Activated CD4-positive, alpha-beta T cell treated with anti-CD3 and anti-CD28 coated beads for 1 hour (primary cell): Measurements from ENCODE around the gene IER3.

Experiments used
- DNase-seq: peaks from one replicate; pipeline ENCODE4 v3.0.0-alpha.2; 2020

The IER3 gene, protein sequence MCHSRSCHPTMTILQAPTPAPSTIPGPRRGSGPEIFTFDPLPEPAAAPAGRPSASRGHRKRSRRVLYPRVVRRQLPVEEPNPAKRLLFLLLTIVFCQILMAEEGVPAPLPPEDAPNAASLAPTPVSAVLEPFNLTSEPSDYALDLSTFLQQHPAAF

DNA sequence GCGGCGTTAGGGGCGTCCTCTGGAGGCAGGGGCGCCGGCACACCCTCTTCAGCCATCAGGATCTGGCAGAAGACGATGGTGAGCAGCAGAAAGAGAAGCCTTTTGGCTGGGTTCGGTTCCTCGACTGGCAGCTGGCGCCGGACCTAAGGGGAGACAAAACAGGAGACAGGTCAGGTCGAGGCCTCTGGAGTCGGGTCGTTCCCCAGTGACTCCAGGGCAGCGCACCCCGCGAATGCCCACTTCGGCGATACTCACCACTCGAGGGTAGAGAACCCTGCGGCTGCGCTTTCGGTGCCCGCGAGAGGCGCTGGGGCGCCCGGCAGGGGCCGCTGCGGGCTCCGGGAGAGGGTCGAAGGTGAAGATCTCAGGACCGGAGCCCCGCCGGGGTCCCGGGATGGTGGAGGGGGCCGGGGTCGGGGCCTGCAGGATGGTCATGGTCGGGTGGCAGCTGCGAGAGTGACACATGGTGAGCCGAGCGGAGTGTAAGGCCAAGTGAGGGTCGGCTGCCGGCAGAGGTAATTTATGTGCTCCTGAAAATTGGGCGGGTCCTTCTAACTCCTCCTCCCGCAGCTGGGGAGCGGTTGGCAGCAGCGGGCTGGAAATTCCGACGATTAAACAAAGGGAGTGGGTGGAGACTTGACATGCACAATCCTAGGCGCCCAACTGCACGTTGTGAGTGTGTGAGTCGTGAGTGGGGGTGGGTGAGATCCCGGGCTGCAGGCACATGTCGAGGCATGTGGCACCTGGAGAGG lies at the start of gene IER3:
Gene IER3, minus strand, starts transcription at position 494 of the 752 bp plus-strand sequence. Its CDS starts 29 bp downstream, at position 465.
- DNase-seq: peak; percentile 65

DNA sequence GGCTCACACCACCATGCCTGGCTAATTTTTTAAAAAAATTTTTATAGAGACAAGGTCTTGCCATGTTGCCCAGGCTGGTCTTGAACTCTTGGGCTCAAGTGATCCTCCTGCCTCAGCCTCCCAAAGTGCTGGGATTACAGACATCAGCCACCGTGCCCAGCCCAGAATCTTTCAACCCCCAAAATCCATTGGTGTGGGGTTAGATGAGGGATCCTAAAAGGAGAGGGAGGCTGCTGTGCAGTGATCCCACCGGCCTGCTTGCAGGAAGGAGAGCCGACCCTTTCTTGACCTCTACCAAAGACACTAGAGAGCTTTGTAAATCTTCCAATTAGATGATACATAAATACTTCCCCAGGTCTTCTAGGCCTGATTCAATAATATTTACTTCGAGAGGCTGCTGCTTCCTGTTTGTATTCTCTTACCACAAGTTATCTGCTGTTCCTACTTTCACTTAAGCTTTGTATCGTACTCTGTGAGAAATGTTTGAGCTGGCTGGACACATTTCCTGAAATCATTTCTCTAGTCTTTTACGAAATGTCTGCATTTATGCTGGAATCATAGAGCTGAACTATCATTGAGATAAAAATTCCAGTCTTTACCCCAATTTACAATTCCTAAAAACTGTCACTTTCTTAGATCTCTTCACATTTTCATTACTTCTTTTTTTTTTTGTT lies 49.3 kb upstream of the IER3 start:
- no peak for DNase-seq

DNA sequence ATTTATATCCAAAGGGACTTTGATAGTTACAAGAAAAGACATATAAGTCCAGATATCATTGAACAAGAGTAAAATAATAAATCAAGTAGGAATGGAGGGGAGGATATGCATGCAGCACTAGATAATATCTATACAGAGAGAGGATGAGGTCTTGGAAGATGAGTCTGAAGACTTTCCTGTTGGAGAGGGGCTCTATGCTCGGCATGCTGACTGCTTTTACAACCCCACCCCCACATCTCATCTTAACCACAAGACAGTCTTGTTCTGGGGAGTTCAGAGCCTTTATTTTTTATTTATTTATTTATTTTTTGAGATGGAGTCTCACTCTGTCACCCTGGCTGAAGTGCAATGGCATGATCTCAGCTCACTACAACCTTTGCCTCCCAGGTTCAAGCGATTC lies 48.4 kb upstream of the IER3 start:
- DNase-seq: no peak

DNA sequence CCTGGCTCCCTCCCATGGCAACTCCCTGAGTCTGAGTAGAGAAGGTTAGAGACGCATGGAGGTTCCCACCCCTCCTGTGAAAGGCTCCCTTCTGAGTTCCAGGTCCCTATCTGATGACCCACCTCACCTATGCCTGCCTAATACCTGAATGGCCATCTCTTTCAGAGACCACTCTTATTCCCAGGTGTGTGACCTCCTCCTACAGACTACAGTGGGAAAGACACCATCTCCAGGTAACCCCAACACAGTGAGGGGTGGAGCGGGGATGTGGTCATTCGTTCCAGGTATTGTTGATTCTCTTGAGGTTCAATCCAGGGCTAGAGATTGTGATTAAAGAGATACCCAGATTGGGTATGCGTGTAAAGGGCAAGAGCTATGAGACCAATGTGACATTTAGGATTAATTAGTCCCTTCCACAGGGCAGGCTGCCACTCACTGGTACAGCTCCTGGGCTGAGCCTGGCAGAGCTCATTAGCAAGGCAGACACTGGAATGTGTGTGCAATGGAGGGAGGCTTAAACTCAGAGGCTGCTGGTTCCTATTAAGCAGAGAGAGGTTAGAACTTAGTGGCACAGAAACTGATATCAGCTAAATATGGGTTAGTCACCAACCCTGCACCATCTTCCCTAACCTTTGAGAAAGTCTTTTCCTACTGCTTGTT lies 46.5 kb upstream of the IER3 start:
- no peak for DNase-seq

DNA sequence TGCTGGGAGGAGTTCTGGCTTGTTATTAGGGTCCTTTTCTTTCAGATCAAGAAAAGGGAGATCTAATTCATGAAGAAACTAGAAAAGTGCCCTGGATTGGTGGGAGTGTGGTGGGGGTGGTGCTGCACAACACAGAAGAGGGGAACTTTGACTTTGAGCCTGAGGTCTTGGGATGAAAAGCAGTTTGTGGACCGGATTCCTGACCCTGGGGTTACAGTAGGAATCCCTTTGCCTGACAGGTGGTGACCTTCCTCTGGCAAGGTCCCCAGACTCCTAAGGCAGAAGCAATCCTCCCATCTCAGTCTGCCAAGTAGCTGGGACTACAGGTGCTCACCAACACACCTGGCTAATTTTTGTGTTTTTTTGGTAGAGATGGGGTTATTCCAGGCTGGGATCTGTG lies 45.3 kb upstream of the IER3 start:
- no peak for DNase-seq

DNA sequence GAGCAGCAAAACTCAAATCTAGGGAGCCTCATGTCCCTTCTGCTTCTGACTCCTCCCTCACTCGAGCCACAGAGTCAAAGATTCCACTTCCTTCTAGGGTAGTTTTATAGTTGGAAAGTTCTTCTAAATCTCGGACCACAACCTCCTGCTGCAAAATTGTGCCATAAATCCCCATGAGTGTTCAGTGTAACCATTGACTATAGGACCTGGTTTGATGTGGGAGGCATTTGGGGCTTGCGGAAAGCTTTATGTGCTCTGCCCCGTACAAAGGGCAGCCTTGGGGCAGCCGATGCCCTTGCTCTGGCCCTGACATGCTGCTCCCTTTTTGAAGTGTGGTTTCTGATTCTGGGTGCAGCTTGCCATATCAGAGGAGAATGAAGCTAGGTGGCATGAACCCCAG lies 43.6 kb upstream of the IER3 start:
- DNase-seq: no peak

DNA sequence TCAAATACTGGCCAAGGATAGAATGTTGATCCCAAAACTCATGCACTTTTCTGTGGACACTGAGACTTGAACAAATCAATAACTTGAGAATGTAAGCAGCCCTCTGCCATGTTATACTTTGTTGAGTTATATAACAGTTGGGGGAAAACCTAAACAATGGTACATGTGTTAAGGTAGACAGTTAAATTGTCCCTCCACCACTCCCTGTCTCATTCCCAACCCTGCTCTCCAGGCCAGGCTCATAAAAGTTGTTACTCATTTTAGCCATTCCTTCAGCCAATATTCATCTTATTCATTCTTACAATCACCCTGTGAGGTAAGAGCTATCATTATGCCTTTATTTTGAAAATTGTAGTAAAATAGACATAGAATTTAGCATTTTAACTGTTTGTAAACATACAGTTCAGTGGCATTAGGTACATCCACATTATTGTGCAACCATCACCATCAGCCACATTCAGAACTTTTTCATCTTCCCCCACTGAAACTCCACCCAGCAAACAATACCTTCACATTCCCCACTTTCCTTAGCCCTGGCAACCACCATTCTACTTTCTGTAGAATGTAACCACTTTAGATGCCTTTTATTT lies 38.2 kb upstream of the IER3 start:
- DNase-seq: no peak

DNA sequence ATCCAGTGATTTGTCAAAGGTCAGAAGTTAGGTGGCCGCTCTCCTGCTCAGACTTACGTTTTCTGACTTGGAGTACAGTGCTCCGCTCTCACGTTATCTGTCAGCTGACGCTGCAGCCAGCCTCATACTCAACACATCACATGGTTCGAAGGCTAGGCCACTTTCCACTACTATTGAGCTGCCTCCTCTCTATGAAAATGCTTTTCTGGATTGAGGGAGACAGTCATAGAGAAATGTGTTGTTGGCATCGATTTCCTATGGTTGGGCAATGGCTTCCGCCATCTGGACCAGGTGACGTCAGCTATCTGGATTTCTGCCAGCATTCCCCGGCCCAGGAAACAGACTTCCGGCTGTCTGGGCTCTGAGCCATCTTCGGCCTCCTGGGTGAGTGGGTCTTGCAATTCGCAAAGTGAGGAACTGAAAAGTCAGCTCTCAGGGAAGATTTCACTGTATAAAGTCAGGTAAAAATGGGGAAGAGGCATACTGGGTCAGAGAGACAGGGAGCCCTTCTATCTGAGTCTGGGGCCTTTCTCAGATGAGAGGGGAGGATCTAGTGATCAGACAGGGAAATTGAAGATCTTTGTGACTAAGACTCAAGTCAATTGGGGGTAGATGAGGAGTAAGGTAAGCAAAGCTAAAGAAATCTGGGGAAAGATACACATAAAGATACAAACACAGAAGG lies 37.5 kb upstream of the IER3 start:
- DNase-seq: peak; percentile 9

DNA sequence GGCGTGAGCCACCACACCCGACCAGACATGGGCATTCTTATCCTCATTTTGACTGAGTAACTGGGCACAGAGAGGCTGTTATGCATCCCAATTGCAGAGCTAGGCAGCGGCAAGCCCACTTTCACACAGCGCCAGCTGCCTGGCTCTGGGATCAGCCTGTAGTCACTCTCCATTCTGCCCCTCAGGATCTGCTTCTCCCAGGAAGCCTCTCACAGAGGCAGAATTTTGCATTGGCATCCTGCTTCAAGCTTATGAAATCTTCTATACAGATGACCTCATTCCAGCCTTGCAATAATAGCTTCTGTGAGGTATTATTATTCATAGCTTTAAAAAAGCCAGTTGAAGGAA lies 37.0 kb upstream of the IER3 start:
- no peak for DNase-seq

DNA sequence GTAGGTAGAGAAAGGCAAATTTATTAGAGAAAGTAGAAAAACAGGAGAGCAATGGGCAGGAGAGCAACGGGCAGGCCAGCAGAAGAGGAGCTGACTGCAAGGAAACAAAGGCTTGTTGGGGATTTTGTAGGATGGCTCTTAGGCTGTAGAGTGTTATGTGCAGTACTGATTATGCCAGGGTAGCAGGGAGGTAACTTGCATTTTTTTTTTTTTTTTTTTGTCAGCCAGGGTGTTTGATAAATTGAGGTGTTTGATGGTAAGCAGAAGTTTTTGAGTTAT lies 36.2 kb upstream of the IER3 start:
- DNase-seq: no peak

DNA sequence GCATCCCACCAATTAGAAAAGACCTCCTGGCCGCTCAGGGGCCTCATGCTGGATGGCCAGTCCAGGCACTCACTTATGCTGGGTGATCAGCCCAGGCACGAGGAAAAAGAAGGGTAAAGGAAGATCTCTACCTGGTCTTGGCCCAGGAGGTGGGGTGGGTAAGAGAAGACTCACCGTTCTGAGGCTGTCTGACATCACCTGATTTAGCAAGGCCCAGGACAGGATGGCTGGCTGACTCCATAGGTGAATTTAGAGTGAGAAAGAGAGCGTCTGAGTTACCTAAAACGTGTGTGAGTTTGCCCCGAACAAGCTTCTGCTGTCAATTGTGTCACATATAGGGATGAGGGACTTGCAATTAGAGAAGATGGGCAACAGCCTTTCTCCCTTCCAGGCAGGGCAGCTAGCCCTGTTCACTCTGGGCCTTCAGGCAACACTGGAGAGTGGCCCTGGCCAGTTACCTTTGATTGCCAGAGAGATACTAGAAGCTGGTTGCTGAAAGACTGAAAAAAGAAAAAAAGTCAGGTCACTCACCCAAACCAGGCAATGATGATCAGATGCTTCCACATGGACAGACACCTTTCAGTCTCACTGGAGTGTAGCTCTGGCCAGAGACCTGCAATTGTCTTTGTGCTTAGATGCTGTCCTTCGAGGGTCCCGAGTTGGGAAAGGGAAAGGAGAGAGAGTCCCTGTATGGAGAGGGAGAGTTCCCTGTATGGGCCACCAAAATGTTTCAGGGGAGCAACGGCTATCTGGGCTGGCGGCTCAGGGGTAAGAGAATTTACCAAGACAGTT lies 35.7 kb upstream of the IER3 start:
- no peak for DNase-seq

DNA sequence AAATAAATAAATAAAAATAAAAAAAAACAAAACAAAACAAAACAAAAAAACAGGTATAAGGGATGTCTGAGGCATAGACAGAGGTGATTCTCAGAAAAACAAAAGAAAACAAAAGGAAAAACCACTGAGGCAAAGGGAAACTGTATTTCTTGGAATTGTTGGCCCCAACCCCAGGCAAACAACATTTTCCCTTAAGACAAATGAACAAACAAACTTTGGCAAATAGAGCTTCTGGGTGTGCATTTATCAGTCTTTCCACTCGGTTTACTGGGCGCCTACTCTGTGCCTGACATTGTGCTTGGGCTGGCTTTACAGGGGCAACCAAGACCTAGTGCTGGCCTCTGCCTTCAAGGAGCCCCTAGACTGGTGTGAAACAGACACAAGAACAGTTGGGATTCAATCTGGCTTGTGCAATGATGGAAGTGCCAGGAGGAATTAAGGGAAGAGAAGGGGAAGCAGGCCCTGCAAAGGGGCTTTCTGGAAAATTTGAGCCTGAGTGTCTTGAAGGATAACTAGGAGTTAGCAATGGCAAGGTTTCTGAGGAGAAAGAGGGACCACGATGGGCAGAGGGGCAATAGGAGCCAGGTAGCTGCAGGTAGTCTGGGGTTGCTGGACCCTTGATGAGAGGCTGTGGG lies 33.8 kb upstream of the IER3 start:
- no peak for DNase-seq

DNA sequence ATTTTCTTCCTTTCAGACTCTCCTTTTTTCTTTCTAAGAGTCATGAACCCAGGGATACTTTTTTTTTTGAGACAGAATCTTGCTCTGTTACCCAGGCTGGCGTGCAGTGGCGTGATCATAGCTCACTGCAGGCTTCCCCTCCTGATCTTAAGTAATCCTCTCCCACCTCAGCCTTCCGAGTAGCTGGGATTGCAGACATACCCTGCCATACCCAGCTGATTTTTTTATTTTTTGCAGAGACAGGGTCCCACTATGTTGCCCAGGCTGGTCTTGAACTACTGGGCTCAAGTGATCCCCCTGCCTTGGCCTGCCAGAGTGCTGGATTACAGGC lies 32.8 kb upstream of the IER3 start:
- no peak for DNase-seq

DNA sequence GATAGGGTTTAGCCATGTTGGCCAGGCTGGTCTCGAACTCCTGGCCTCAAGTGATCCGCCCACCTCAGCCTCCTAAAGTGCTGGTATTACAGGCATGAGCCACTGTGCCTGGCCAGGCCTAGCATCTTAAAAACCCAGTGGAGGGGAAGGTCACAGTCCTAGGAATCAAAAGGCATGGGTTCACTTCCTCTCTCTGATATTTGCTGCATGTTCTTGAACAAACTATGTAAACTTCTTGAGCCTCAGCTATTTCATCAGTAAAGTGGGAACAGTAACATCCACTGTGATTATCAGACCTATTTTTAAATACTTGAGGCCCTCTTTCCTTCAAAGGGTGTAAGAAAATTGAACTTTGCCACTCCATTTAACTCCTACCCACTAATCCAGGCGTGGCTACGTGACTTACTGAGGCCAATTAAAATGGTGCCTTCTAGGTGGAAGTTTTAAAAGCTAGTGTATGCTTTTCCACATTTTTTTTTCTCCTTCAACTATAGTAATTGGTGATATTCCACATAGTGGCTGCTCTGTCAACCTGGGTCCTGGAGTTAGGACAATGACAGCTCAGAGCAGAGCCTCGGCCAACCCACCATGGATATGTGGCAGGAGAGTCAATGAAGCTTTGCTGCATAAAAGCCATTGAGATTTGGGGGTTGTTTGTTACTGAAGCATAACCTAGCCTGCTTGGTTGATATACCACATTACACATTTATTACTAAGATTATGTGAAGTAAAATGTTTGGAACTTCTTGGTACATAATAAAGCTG lies 32.2 kb upstream of the IER3 start:
- no peak for DNase-seq

DNA sequence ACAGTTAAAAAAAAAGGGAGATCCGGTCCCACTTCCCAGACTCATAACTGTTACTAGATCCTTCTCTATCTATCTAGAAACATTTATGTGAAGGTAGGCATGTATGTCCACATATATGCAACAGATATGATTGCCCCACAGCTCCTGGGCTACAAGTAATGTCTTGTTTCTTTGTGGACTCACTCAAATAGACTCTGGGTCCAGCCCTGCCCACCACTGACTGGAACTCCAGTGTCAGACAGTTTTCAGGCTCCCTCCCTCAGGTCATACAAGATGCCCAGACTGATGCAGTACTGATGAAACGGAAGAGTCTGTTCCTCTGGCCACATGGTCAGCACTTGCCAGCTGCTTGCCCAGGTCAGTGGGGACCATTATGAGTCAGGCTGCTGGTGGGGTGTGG lies 30.8 kb upstream of the IER3 start:
- no peak for DNase-seq

DNA sequence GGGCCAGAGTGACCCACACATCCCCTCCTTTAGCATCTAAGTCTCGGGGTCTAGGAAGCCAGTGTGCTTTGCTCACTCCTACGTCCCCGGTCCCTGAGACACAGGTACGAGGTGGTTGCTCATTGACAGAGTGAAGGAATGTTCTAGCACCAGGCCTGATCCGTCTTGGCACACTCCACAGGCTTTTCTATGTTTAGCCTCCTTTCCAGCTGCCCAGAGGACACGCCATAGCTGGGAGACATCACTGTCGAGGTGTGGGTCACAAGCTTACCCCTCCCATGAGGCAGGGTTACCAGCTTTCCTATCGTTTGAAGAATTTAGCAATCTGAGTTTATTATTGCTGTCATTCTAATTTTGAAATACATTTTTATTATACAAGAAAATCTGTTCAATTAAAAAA lies 30.4 kb upstream of the IER3 start:
- DNase-seq: no peak

DNA sequence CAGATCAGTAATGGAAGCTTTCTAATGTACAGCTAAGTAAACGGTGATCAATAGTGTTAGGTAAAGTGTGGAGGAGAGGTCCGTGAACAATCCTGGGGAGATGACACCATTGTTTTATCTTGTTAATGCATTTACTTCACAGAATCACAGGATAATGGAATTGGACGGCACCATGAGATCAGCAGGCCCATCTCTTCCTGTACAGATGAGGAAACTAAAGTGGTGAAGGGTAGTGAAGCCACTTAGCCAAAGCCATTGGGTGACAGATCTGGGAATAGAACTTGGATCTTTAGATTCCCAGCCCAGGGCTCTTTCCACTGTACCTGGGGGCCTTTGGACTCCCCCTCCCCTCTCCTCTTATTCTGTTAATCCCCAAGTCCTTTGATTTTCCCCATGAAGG lies 26.2 kb upstream of the IER3 start:
- no peak for DNase-seq

DNA sequence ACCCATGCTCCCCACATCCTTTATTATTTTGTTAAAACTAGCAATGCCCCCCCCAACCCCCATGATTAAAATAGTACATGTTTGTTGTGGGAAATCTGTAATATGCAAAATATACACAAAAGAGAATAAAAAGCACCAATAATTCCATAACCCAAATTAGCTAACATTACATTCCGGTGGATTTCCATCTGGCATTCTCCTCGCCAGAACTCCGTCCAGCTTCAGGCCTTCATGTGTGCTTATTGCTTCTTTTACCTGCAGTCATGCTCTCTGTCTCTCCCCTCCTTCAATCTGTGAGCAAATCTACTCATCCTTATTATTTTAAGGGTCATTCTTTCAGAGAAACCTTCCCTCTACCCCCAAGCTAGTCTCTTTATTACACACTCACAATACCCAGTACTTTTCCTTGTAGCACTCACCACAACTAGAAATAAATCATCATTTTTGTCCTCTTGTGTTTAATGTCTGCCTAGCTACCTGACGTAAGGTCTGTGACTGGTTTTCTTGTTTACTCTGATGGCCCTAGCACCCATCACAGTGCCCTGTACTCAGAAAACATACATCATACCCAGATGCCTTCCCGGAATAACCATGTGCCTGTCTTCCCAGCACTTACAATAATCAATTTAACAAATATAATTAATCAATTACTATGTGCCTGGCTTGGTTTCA lies 25.6 kb upstream of the IER3 start:
- DNase-seq: no peak

DNA sequence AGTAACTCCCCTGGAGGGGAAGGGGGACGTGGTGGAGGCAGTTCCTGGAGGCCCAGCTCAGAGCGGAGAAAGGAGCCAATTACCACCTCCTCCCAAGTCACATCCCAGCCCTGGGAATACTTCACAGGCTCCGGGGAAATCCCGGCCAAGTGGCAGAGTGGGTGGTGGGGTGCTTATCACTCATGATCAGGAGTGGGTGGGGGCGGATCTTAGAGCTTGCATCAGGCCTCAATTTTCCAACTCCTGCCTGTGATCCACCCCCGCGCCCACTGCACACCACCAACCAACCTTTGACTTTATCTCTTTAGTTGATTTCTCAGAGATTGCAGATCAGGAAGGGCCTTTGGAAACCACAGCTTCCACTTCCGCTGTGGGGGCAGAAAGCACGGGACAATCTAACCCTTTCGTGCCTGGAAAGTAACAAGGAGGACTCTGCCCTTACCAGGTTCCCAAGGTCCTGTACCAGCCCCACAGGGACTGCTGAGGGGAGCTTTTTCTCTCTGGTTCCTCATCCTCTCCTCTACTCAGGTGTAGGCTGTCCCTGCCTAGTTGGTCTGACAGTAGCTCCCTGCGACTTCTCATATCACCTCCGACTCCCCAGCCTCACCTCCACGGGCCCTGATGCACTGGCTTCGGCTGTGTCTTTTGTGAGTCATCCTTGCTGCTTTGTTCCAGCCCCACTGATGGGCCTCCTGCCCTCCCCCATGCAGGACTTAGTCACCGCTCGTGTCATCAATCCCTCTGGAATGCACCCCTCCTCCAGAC lies 24.9 kb upstream of the IER3 start:
- peak; percentile 66 for DNase-seq

DNA sequence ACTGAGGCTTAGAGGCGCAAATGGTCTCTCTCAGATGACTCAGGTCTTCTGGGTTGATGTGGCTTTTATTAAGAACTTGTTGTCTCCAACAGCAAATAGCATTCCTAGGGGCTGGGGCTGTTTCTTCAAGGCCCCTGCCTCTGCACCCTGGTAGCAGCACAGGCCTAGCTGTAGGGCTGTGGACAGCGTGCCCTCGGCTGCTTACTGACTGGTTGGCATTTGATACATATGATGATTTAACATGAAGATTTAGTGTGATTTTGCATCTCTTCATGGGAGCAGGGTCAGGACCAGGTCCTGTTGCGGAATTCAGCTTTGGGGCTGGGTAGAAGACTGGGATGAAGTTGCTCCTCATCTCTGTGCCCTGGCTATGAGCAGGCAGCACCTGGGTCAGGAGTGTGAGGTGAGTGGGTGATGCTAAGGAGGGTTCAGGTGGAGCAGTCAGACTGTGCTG lies 24.3 kb upstream of the IER3 start:
- no peak for DNase-seq
